ENCODE measurements around the gene ANP32A. TPM values are rescaled to one million over a fixed set of nuclear protein-coding genes. Genes with fewer than 3 reads are reported as not detected.

Gene ANP32A
- total RNA-seq, 4 donors from 2014 or later, result 27.1 to 55.8 (median 50.6) TPM

DNA sequence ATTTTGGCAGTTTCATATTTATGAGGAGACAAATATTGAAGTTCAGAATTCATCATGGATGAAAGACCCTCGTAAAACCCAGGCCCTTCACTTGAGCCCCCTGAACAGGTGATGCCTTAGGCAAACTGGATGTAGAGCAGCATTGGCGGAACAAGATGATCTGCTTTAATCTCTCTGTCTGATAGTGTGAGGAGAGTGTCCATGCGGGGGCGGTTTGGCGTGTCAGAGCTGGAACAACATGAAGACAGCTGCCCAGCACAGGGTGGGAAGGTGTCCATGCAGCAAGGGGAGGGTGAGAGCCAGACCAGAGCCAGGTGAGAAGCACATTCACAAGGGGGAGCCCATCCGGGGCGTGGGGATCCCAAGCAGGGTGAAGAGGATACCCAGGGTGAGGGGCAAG lies 31.8 kb upstream of the ANP32A start:
- intact Hi-C loops (cut with DNase I; ENCODE audit: low total_unique reads), result no loop called here
- Histone ChIP-seq H3K27ac (no peak overlapping the region), H3K4me1 (no peaks in the 10 kb centered on the region), H3K27me3 (peaks cover 0 to 6% (median 0%) of the 10 kb centered on the region in 3 donors), H3K4me3 (no peak overlapping the region), H3K9me3 (peaks cover 0 to 7% (median under 1%) of the 10 kb centered on the region in 3 donors), H3K36me3 (no peaks in the 10 kb centered on the region)
- TF ChIP-seq, protein P1, sequence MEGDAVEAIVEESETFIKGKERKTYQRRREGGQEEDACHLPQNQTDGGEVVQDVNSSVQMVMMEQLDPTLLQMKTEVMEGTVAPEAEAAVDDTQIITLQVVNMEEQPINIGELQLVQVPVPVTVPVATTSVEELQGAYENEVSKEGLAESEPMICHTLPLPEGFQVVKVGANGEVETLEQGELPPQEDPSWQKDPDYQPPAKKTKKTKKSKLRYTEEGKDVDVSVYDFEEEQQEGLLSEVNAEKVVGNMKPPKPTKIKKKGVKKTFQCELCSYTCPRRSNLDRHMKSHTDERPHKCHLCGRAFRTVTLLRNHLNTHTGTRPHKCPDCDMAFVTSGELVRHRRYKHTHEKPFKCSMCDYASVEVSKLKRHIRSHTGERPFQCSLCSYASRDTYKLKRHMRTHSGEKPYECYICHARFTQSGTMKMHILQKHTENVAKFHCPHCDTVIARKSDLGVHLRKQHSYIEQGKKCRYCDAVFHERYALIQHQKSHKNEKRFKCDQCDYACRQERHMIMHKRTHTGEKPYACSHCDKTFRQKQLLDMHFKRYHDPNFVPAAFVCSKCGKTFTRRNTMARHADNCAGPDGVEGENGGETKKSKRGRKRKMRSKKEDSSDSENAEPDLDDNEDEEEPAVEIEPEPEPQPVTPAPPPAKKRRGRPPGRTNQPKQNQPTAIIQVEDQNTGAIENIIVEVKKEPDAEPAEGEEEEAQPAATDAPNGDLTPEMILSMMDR (IDR thresholded peaks at IDR 0.05 in 4 of 5, conservative IDR thresholded peaks at IDR 0.05 in 1 of 5), result no peak
- no peak for TF ChIP-seq POLR2A (IDR thresholded peaks at IDR 0.05)
- in situ Hi-C loops (cut with MboI; ENCODE audit: low sequenced_read_pairs in 4 of 4), result no loop called here
- DNase-seq (no peak), ATAC-seq (no peak)

DNA sequence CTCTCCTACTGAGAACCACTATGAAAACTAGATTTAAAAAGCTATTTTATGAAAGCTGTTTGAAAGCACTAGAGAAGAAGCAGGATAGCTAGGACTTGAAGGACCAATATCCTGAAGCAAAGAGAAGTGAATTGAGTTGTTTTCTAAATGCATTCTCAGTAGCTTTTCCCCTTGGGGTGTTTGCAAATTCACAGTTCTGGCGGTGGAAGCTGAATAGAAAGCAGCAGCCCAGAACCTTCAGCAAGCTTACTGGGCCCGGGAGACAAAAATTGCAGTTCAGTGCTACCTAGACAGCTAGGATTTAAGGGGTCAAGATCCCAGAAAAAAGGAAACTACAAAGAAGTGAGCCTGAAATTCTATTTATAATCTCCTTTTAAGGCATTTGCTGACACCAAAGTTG lies 31.3 kb upstream of the ANP32A start:
- H3K4me1 ChIP-seq, result no peaks in the 10 kb centered on the region
- H3K27me3 ChIP-seq, result peaks cover 0 to 4% (median 0%) of the 10 kb centered on the region in 3 donors
- H3K27ac ChIP-seq, result no peak overlapping the region
- ATAC-seq, result no peak
- in situ Hi-C loops (cut with MboI; ENCODE audit: low sequenced_read_pairs in 4 of 4), result no loop called here
- no peak overlapping the region for H3K4me3 ChIP-seq
- peaks cover 0 to 2% (median 0%) of the 10 kb centered on the region in 3 donors for H3K9me3 ChIP-seq
- intact Hi-C loops (cut with DNase I; ENCODE audit: low total_unique reads), result no loop called here
- no peak for DNase-seq
- H3K36me3 ChIP-seq, result no peaks in the 10 kb centered on the region
- TF ChIP-seq, protein P1 (IDR thresholded peaks at IDR 0.05 in 4 of 5, conservative IDR thresholded peaks at IDR 0.05 in 1 of 5), result no peak
- TF ChIP-seq POLR2A (IDR thresholded peaks at IDR 0.05), result no peak

DNA sequence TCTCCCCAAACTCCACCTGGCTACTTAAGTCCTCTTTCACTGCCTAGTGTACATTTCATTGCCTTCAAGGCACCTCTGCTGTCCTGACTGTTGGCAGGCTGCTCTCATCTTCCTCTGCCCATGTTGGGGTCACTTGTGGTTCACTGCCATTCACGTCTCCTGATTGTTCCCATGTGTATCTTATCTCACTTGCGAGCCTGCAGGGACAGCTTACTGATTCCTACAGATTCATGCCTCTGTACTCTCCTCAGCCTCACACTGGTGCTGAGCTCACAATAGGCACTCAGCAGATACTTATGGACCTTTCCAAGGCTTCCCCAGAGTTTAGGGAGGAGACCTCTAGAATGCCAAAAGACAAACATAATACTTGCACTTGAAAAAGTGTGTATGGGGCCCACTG lies 28.8 kb upstream of the ANP32A start:
- H3K9me3 ChIP-seq, result no peaks in the 10 kb centered on the region
- H3K27ac ChIP-seq, result no peak overlapping the region
- DNase-seq (no peak), ATAC-seq (no peak)
- no peaks in the 10 kb centered on the region for H3K36me3 ChIP-seq
- intact Hi-C loops (cut with DNase I; ENCODE audit: low total_unique reads), result no loop called here
- H3K4me1 ChIP-seq, result no peaks in the 10 kb centered on the region
- in situ Hi-C loops (cut with MboI; ENCODE audit: low sequenced_read_pairs in 4 of 4), result no loop called here
- no peak overlapping the region for H3K4me3 ChIP-seq
- H3K27me3 ChIP-seq, result peaks cover 6 to 16% (median 12%) of the 10 kb centered on the region in 3 donors
- no peak for TF ChIP-seq POLR2A (IDR thresholded peaks at IDR 0.05)
- TF ChIP-seq, protein P1 (IDR thresholded peaks at IDR 0.05 in 4 of 5, conservative IDR thresholded peaks at IDR 0.05 in 1 of 5), result no peak

DNA sequence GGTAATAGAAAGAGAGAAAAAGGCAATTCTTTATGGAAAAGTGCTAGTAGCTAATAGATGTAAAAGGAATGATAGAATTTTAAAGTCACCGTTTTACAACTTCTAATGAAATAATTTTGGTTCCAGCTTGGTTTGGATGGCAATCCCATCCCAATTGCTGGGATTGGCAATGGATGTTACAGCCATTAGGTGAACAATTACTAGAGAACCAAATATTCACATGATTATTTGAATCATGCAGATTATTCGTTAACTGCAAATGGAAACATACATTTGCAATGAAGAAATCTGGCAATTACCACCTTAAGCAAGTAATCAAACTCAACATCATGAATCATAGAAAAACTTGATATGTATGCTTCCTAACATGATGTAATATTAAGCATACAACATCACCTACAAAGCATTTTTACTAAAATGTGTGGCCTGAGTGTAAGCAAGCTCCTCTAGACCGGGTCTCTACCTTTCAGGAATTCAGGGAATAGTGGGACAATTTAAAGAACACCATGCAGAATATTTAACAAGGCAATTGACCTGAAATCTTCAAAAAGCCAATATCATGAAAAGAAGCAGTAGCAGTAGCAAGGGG lies 26.2 kb upstream of the ANP32A start:
- H3K36me3 ChIP-seq, result no peaks in the 10 kb centered on the region
- H3K4me1 ChIP-seq, result peaks cover 0 to 6% of the 10 kb centered on the region in 2 donors
- H3K27me3 ChIP-seq, result peaks cover 26 to 40% (median 35%) of the 10 kb centered on the region in 3 donors
- no peak overlapping the region for H3K27ac ChIP-seq
- intact Hi-C loops (cut with DNase I; ENCODE audit: low total_unique reads) (no loop called here), in situ Hi-C loops (cut with MboI; ENCODE audit: low sequenced_read_pairs in 4 of 4) (no loop called here)
- no peak for ATAC-seq
- no peak overlapping the region for H3K4me3 ChIP-seq
- TF ChIP-seq, protein P1 (IDR thresholded peaks at IDR 0.05 in 4 of 5, conservative IDR thresholded peaks at IDR 0.05 in 1 of 5), result no peak
- no peak for TF ChIP-seq POLR2A (IDR thresholded peaks at IDR 0.05)
- no peaks in the 10 kb centered on the region for H3K9me3 ChIP-seq
- DNase-seq, result no peak
